DND-41 (cell line): Measurements from ENCODE around the gene PC.

Source experiments
- ATAC-seq: fragments of 200-7000 bp; cut with Tn5 transposase; 3 replicates; pipeline ENCODE4 v1.9.1; 2021; ENCODE audit warnings: low read depth; ENCODE audit not compliant: insufficient read depth
- DNase-seq: peaks from one replicate; pipeline ENCODE4 v3.0.0-alpha.2; 2020
- H2AFZ ChIP-seq: 2 replicates; pipeline ENCODE4 v1.6.0; 2012; ENCODE audit warnings: low read depth, low read length
- H3K27ac ChIP-seq: 2 replicates; pipeline ENCODE4 v1.5.1; 2012; ENCODE audit warnings: low read length, inconsistent platforms
- H3K27me3 ChIP-seq: fragments of 200-600 bp; sonication (generic); 2 replicates; pipeline ENCODE4 v1.6.0; 2012; ENCODE audit warnings: low read length, mild to moderate bottlenecking, inconsistent platforms; ENCODE audit not compliant: insufficient read depth, poor library complexity
- H3K36me3 ChIP-seq: 2 replicates; pipeline ENCODE4 v1.5.1; 2012; ENCODE audit warnings: low read length, inconsistent platforms; ENCODE audit not compliant: insufficient read depth
- H3K4me1 ChIP-seq: 2 replicates; pipeline ENCODE4 v1.5.1; 2012; ENCODE audit warnings: mild to moderate bottlenecking, low read length; ENCODE audit not compliant: insufficient read depth
- H3K4me2 ChIP-seq: 2 replicates; pipeline ENCODE4 v1.6.0; 2012; ENCODE audit warnings: mild to moderate bottlenecking, moderate library complexity, low read length, inconsistent platforms; ENCODE audit not compliant: insufficient read depth
- H3K4me3 ChIP-seq, 2 experiments: fragments of 200-600 bp in 1 of 2; shearing (Covaris generic) in 1 of 2; 2 replicates each; pipeline ENCODE4 v1.5.1; 2012 to 2016; ENCODE audit warnings: inconsistent platforms in 2 of 2, low read length in 2 of 2, mild to moderate bottlenecking in 2 of 2, low read depth in 1 of 2, moderate library complexity in 1 of 2
- H3K79me2 ChIP-seq: 2 replicates; pipeline ENCODE4 v1.6.0; 2012; ENCODE audit warnings: low read length, inconsistent platforms; ENCODE audit not compliant: insufficient read depth
- H3K9ac ChIP-seq: 2 replicates; pipeline ENCODE4 v1.6.0; 2012; ENCODE audit warnings: low read depth, mild to moderate bottlenecking, inconsistent platforms, low read length, moderate library complexity
- H3K9me3 ChIP-seq: 2 replicates; pipeline ENCODE4 v1.5.1; 2012; ENCODE audit warnings: low read length, moderate library complexity, mild to moderate bottlenecking, inconsistent platforms; ENCODE audit not compliant: insufficient read depth, severe bottlenecking
- H4K20me1 ChIP-seq: 2 replicates; pipeline ENCODE4 v1.6.0; 2012; ENCODE audit warnings: low read length; ENCODE audit not compliant: insufficient read depth
- CTCF ChIP-seq: IDR thresholded peaks from 2 replicates; pipeline ENCODE4 v1.5.1; 2012; ENCODE audit warnings: borderline replicate concordance, low read length, moderate library complexity, mild to moderate bottlenecking; ENCODE audit not compliant: poor library complexity, severe bottlenecking; ENCODE audit errors: extremely low read depth
- EZH2 ChIP-seq: IDR thresholded peaks from 3 replicates; pipeline ENCODE4 v1.6.1; 2012; ENCODE audit warnings: borderline replicate concordance, low read depth, mild to moderate bottlenecking, moderate library complexity, low read length, inconsistent platforms; ENCODE audit not compliant: severe bottlenecking

The PC gene

GRCh38 chr11:67002921-67003411, 44.8 kb upstream of the PC start:
- Histone ChIP-seq H3K79me2 (no peaks in the 10 kb centered on the region), H2AFZ (no peak overlapping the region), H3K4me2 (no peak overlapping the region), H3K27ac (no peak overlapping the region), H4K20me1 (no peaks in the 10 kb centered on the region), H3K4me3 (no peak overlapping the region), H3K4me1 (no peaks in the 10 kb centered on the region), H3K36me3 (no peaks in the 10 kb centered on the region), H3K9me3 (no peaks in the 10 kb centered on the region), H3K27me3 (no peaks in the 10 kb centered on the region), H3K9ac (no peak overlapping the region)
- DNase-seq (no peak), ATAC-seq (no peak)
- TF ChIP-seq CTCF (no peak), EZH2 (no peak)

- H3K27ac ChIP-seq, result no peak overlapping the region
- H3K4me2 ChIP-seq, result no peak overlapping the region
- H3K79me2 ChIP-seq, result no peaks in the 10 kb centered on the region
- no peaks in the 10 kb centered on the region for H4K20me1 ChIP-seq
- no peak for ATAC-seq
- no peaks in the 10 kb centered on the region for H3K9me3 ChIP-seq
- no peak overlapping the region for H3K9ac ChIP-seq
- H2AFZ ChIP-seq, result no peak overlapping the region
- no peak for DNase-seq
- no peaks in the 10 kb centered on the region for H3K36me3 ChIP-seq
- no peak for TF ChIP-seq CTCF
- no peak for TF ChIP-seq EZH2
- H3K4me3 ChIP-seq, result no peak overlapping the region
- no peaks in the 10 kb centered on the region for H3K27me3 ChIP-seq
- H3K4me1 ChIP-seq, result no peaks in the 10 kb centered on the region
Measured at GRCh38 chr11:67002297-67002913, 44.2 kb upstream of the PC start.

- no peaks in the 10 kb centered on the region for H3K4me1 ChIP-seq
- ATAC-seq (no peak), DNase-seq (no peak)
- H4K20me1 ChIP-seq, result no peaks in the 10 kb centered on the region
- H3K27ac ChIP-seq, result no peak overlapping the region
- H3K36me3 ChIP-seq, result no peaks in the 10 kb centered on the region
- H2AFZ ChIP-seq, result no peak overlapping the region
- no peak for TF ChIP-seq EZH2
- no peak for TF ChIP-seq CTCF
- no peaks in the 10 kb centered on the region for H3K27me3 ChIP-seq
- H3K9ac ChIP-seq, result no peak overlapping the region
- H3K4me3 ChIP-seq, result no peak overlapping the region
- no peak overlapping the region for H3K4me2 ChIP-seq
- H3K79me2 ChIP-seq, result no peaks in the 10 kb centered on the region
- H3K9me3 ChIP-seq, result no peaks in the 10 kb centered on the region
Measured at GRCh38 chr11:67001332-67001731, 43.1 kb upstream of the PC start.

GRCh38 chr11:66999555-66999954, 41.4 kb upstream of the PC start:
- no peaks in the 10 kb centered on the region for H3K27me3 ChIP-seq
- H3K4me2 ChIP-seq, result no peak overlapping the region
- no peak for TF ChIP-seq CTCF
- no peak for TF ChIP-seq EZH2
- H3K4me3 ChIP-seq, result no peak overlapping the region
- H3K9me3 ChIP-seq, result no peaks in the 10 kb centered on the region
- H3K4me1 ChIP-seq, result no peaks in the 10 kb centered on the region
- no peak overlapping the region for H2AFZ ChIP-seq
- H3K9ac ChIP-seq, result no peak overlapping the region
- H4K20me1 ChIP-seq, result no peaks in the 10 kb centered on the region
- no peak overlapping the region for H3K27ac ChIP-seq
- H3K36me3 ChIP-seq, result no peaks in the 10 kb centered on the region
- no peak for DNase-seq
- no peaks in the 10 kb centered on the region for H3K79me2 ChIP-seq
- ATAC-seq, result no peak
